Measurements from ENCODE around the gene LLGL1. TPM values are rescaled to one million over a fixed set of nuclear protein-coding genes. Genes with fewer than 3 reads are reported as not detected.

The LLGL1 gene
- total and polyA plus RNA-seq, 3 donors from 2014 or later = 24.2 to 46.8 (median 40.0) TPM

DNA sequence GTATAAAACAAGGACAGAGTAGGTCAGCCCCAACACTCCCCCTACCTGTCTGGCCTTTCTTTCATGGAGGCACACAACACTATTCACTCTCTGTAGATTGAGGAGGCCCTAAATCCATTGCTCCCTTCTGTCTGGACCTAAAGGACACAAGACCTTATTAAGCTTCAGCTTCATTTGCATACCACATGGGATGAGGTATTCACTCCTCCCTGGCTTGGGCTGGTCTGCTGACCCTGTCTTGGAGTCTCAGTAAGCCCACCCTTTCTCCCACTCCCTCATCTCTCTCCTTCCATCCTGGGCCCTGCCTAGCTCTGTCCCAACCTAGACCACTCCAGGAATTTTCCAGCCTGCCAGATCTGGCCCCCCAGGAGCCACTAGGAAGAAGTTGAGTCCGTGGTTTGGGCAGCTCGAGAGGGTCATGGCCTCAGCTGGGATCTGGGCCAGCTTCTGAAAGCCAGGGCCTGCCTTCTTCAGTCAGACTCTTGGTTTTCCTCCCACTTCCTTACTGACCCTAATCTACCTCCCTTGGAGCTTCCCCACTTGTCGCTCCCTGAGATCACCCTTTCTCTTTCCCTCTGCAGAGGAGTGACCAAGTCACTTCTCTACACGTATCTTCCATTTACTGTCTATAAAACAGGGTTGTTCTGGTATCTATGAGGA lies 6.5 kb upstream of the LLGL1 start:
- Histone ChIP-seq H3K4me1 (peaks cover 10% of the 10 kb centered on the region), H3K4me3 (no peak overlapping the region), H3K27ac (no peak overlapping the region), H3K27me3 (no peaks in the 10 kb centered on the region), H3K9me3 (no peaks in the 10 kb centered on the region), H3K36me3 (ENCODE audit: low read depth, missing control alignments) (no peaks in the 10 kb centered on the region)
- peak; percentile 64 for DNase-seq
- 22 to 24% methylated on average over 4 of the region's 4 CpGs for WGBS, 2 donors
- TF ChIP-seq, protein P1, sequence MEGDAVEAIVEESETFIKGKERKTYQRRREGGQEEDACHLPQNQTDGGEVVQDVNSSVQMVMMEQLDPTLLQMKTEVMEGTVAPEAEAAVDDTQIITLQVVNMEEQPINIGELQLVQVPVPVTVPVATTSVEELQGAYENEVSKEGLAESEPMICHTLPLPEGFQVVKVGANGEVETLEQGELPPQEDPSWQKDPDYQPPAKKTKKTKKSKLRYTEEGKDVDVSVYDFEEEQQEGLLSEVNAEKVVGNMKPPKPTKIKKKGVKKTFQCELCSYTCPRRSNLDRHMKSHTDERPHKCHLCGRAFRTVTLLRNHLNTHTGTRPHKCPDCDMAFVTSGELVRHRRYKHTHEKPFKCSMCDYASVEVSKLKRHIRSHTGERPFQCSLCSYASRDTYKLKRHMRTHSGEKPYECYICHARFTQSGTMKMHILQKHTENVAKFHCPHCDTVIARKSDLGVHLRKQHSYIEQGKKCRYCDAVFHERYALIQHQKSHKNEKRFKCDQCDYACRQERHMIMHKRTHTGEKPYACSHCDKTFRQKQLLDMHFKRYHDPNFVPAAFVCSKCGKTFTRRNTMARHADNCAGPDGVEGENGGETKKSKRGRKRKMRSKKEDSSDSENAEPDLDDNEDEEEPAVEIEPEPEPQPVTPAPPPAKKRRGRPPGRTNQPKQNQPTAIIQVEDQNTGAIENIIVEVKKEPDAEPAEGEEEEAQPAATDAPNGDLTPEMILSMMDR (IDR thresholded peaks at IDR 0.05) = no peak
- no peak for TF ChIP-seq POLR2A (IDR thresholded peaks at IDR 0.05)
- intact Hi-C loops (cut with DNase I; ENCODE audit: low total_unique reads) = no loop called here

DNA sequence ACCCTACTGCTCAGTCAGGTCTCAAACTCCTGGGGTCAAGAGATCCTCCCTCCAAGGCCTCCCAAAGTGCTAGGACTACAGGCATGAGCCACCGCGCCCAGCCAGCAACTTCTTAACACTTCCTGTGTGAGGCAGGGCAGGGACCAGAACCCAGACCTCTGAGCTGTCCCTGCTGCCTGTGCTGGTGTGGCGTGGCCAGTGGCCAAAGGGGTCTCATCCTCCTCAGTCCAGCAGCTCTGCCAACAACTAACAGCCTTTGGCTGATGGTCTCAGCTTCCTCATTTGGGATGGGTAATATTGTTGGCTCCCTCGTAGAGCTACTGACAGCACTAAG lies 1.4 kb upstream of the LLGL1 start:
- DNase-seq = no peak
- WGBS, 2 donors = 76 to 85% methylated on average over 4 of the region's 4 CpGs
- H3K27me3 ChIP-seq = no peaks in the 10 kb centered on the region
- H3K27ac ChIP-seq = peak overlapping the region; percentile 64 to 84
- TF ChIP-seq, protein P1 (IDR thresholded peaks at IDR 0.05) = no peak
- H3K9me3 ChIP-seq = no peaks in the 10 kb centered on the region
- intact Hi-C loops (cut with DNase I; ENCODE audit: low total_unique reads) = no loop called here
- no peaks in the 10 kb centered on the region for H3K36me3 ChIP-seq (ENCODE audit: low read depth, missing control alignments)
- peak overlapping the region in 1 of 2 donors; percentile 46 for H3K4me3 ChIP-seq
- peaks cover 24% of the 10 kb centered on the region for H3K4me1 ChIP-seq

GRCh38 chr17:18224387-18225120 lies 881 bp upstream of the LLGL1 start:
- intact Hi-C loops (cut with DNase I; ENCODE audit: low total_unique reads) = no loop called here

DNA sequence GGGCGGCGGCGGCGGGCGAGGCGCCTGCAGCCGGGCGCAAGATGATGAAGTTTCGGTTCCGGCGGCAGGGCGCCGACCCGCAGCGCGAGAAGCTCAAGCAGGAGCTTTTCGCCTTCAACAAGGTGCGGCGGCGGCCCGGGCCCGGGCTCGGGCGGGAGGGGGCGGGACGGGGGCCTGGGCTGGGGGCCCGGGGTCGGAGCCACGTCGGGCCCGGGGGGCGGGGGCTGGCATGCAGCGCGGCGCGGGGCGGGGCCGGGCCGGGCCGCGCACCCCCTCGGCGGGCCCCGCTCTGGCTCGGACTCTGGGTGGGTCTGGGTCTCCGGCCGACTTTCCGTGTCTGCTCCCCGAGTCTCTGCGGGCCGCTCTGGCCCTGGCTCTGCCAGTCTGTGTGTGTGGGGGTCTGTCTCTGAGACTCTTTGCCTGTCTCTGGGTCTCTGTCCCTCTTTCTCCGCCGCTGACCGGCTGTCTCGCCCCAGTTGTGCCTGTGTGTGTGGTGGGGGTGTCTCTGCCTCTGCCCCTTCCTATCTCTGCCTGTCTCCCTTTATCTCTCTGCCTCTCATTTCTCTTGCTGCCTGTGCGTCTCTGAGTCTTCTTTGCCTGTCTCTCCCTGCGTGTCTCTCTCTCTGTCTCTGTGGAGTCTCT lies 328 bp downstream of the LLGL1 start:
- Histone ChIP-seq H3K27me3 (no peaks in the 10 kb centered on the region), H3K36me3 (ENCODE audit: low read depth, missing control alignments) (no peaks in the 10 kb centered on the region), H3K4me1 (peaks cover 22% of the 10 kb centered on the region), H3K9me3 (no peaks in the 10 kb centered on the region), H3K4me3 (peak overlapping the region; percentile 60 to 62), H3K27ac (peak overlapping the region in 1 of 2 donors; percentile 66)
- intact Hi-C loops (cut with DNase I; ENCODE audit: low total_unique reads) = no loop called here
- no peak for DNase-seq
- TF ChIP-seq, protein P1 (IDR thresholded peaks at IDR 0.05) = no peak
- TF ChIP-seq POLR2A (IDR thresholded peaks at IDR 0.05) = no peak
- 0 to 1% methylated on average over 6 to 14 of the region's 57 CpGs for WGBS, 2 donors

More at GRCh38 chr17:18224387-18225120, 881 bp upstream of the LLGL1 start:
- Histone ChIP-seq H3K27me3 (no peaks in the 10 kb centered on the region), H3K36me3 (ENCODE audit: low read depth, missing control alignments) (no peaks in the 10 kb centered on the region), H3K4me3 (peak overlapping the region; percentile 15 to 46), H3K27ac (peak overlapping the region; percentile 64 to 84), H3K9me3 (no peaks in the 10 kb centered on the region), H3K4me1 (peaks cover 22% of the 10 kb centered on the region)
- TF ChIP-seq, protein P1 (IDR thresholded peaks at IDR 0.05) = no peak
- no peak for TF ChIP-seq POLR2A (IDR thresholded peaks at IDR 0.05)
- peak; percentile 52 for DNase-seq
- 16 to 22% methylated on average over 17 to 23 of the region's 23 CpGs for WGBS, 2 donors
